ENCODE results near the gene TMEM150C.

DNA sequence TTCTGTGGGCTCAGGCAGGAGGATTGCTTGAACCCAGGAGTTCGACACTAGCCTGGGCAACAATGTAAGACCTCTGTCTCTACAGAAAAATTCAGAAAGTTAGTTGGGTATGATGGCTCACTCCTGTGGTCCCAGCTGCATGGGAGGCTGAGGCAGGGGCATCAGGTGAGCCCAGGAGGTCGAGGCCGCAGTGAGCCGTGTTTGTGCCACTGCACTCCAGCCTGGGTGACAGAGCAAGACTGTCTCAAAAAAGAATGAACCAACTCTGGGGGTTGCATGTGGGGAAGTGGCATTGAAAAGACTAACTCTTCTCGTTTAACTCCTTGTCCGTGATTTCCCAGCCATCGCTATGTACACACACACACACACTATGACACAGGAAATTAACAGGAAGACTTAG is 104.5 kb downstream of the TMEM150C start:
- TF ChIP-seq ZC3H10 (CRISPR knock-in tag; IDR thresholded peaks at IDR 0.05) = no peak
- no peak for TF ChIP-seq SNAI2 (CRISPR knock-in tag; IDR thresholded peaks at IDR 0.05)
- no peak for TF ChIP-seq RARB (CRISPR knock-in tag; IDR thresholded peaks at IDR 0.05)
- no peak for TF ChIP-seq TCF4 (CRISPR knock-in tag; IDR thresholded peaks at IDR 0.05; ENCODE audit: borderline replicate concordance)
- no peak for TF ChIP-seq POU6F1 (CRISPR knock-in tag; IDR thresholded peaks at IDR 0.05; ENCODE audit: borderline replicate concordance, low read depth)
